Brain pericyte (primary cell): ENCODE results near the gene ZC3H18.

ENCODE experiments used
- DNase-seq: peaks from one replicate; pipeline ENCODE4 v3.0.0-alpha.2; 2012; ENCODE audit warnings: low read depth, low spot score

The ZC3H18 gene

GRCh38 chr16:88549671-88550245, 20.4 kb upstream of the ZC3H18 start:
- DNase-seq, result no peak

- no peak for DNase-seq
Observed at GRCh38 chr16:88550246-88550661, 19.9 kb upstream of the ZC3H18 start.

- no peak for DNase-seq
Observed at GRCh38 chr16:88552166-88552565, 18.0 kb upstream of the ZC3H18 start.

GRCh38 chr16:88552815-88553214, 17.4 kb upstream of the ZC3H18 start:
- DNase-seq, result no peak

- DNase-seq, result no peak
Observed at GRCh38 chr16:88553739-88554138, 16.5 kb upstream of the ZC3H18 start.

- DNase-seq, result no peak
Observed at GRCh38 chr16:88554711-88555264, 15.4 kb upstream of the ZC3H18 start.

GRCh38 chr16:88556294-88556988, 13.8 kb upstream of the ZC3H18 start:
- no peak for DNase-seq

GRCh38 chr16:88558457-88559442, 11.5 kb upstream of the ZC3H18 start:
- DNase-seq, result no peak

GRCh38 chr16:88560714-88561484, 9.3 kb upstream of the ZC3H18 start:
- DNase-seq, result no peak

GRCh38 chr16:88561485-88562359, 8.5 kb upstream of the ZC3H18 start:
- no peak for DNase-seq

- no peak for DNase-seq
Observed at GRCh38 chr16:88566158-88566557, 4.0 kb upstream of the ZC3H18 start.

GRCh38 chr16:88568710-88569613, 1.2 kb upstream of the ZC3H18 start:
- DNase-seq, result no peak

- no peak for DNase-seq
Observed at GRCh38 chr16:88569614-88569984, 604 bp upstream of the ZC3H18 start.

GRCh38 chr16:88570691-88571092, 489 bp downstream of the ZC3H18 start:
- DNase-seq, result no peak

GRCh38 chr16:88575251-88575650, 5.0 kb downstream of the ZC3H18 start:
- no peak for DNase-seq

GRCh38 chr16:88576307-88576706, 6.1 kb downstream of the ZC3H18 start:
- no peak for DNase-seq

GRCh38 chr16:88577166-88577565, 7.0 kb downstream of the ZC3H18 start:
- DNase-seq, result no peak

- DNase-seq, result no peak
Observed at GRCh38 chr16:88578446-88579313, 8.5 kb downstream of the ZC3H18 start.
